SK-N-SH (cell line): Measurements from ENCODE around the gene DKK1. TPM values are rescaled to one million over a fixed set of nuclear protein-coding genes. Genes with fewer than 3 reads are reported as not detected.

Experiments used
- FOSL2 ChIP-seq: IDR thresholded peaks from 2 replicates; pipeline ENCODE4 v1.4.0; 2012; ENCODE audit warnings: low read depth, mild to moderate bottlenecking, moderate library complexity, borderline replicate concordance
- FOXM1 ChIP-seq: IDR thresholded peaks from 2 replicates; pipeline ENCODE4 v1.4.0; 2012; ENCODE audit warnings: low read depth, mild to moderate bottlenecking
- GATA2 ChIP-seq: sonication (generic); formaldehyde crosslinking; IDR thresholded peaks from 2 replicates; pipeline ENCODE4 v1.5.0; 2020; ENCODE audit warnings: mild to moderate bottlenecking, missing genetic modification reagents
- JUND ChIP-seq: IDR thresholded peaks from 2 replicates; pipeline ENCODE4 v1.4.0; 2012
- MEF2A ChIP-seq: IDR thresholded peaks from 2 replicates; pipeline ENCODE4 v1.4.0; 2012; ENCODE audit warnings: low read depth, borderline replicate concordance
- MXI1 ChIP-seq: IDR thresholded peaks from 2 replicates; pipeline ENCODE4 v1.6.1; 2012; ENCODE audit warnings: mild to moderate bottlenecking, low read depth, low read length, improper control_type of control experiment
- NFIC ChIP-seq: IDR thresholded peaks from 2 replicates; pipeline ENCODE4 v1.4.0; 2012; ENCODE audit warnings: borderline replicate concordance
- NRF1 ChIP-seq: IDR thresholded peaks from 2 replicates; pipeline ENCODE4 v1.6.1; 2012; ENCODE audit warnings: low read depth, mild to moderate bottlenecking, low read length
- POLR2AphosphoS5 ChIP-seq: IDR thresholded peaks from 2 replicates; pipeline ENCODE4 v1.6.1; 2012; ENCODE audit warnings: low read depth, low read length
- RCOR1 ChIP-seq: fragments of 150-350 bp; IDR thresholded peaks from 2 replicates; pipeline ENCODE4 v1.6.1; 2017; ENCODE audit warnings: antibody characterized with exemption, low read length
- RXRA ChIP-seq: IDR thresholded peaks from 2 replicates; pipeline ENCODE4 v1.4.0; 2012; ENCODE audit warnings: low read depth, mild to moderate bottlenecking, borderline replicate concordance
- SIN3A ChIP-seq: IDR thresholded peaks from 2 replicates; pipeline ENCODE4 v1.6.1; 2012; ENCODE audit warnings: low read depth, mild to moderate bottlenecking, low read length, moderate library complexity, borderline replicate concordance
- TAF1 ChIP-seq: IDR thresholded peaks from 2 replicates; pipeline ENCODE4 v1.6.1; 2012; ENCODE audit warnings: low read depth, mild to moderate bottlenecking, low read length, moderate library complexity, borderline replicate concordance
- polyA plus RNA-seq, 3 experiments: library from polyadenylated mRNA; depleted of rRNA; stranded (reverse); fragments of >200 nt; gene quantifications; 2 replicates each; pipeline ENCODE4 v1.2.3, GENCODE V29; 2012
- TF ChIP-seq, protein P1 (sequence below): fragments of 200-600 bp; sonication (generic); IDR thresholded peaks from 2 replicates; pipeline ENCODE4 v1.6.1; 2017; ENCODE audit warnings: antibody characterized with exemption, mild to moderate bottlenecking, moderate library complexity
- TF ChIP-seq, protein P2 (sequence below): IDR thresholded peaks from 2 replicates; pipeline ENCODE4 v1.6.1; 2012; ENCODE audit warnings: mild to moderate bottlenecking, low read depth, low read length, moderate library complexity
- TF ChIP-seq, protein P3 (sequence below): IDR thresholded peaks from 2 replicates; pipeline ENCODE4 v1.4.0; 2012; ENCODE audit warnings: low read depth, borderline replicate concordance

Gene DKK1
- polyA plus RNA-seq, 1 of the 3 experiments (the other 2 are of a cell fraction) = 225 TPM

DNA sequence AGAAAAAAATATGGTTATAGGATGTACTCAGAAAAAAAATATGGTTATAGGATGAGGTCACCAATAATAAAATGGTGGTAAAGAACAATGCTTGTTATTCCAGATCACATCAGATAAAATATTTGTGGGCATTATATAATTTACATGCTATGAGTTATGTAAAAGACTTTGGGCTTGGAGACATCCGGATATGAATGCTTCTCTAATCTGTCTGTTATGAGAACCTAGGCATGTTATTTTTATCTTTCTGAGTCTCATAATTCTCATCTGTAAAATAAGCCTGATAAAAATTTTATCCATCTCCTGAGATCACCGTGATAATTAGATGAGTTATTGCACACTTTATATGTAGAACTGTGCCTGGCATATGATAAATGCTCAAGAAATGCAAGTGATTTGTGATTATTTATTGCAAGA lies 37.8 kb downstream of the DKK1 start (continued):
- TF ChIP-seq RCOR1 (no peak), FOXM1 (peak; percentile 94), JUND (peak; percentile 91), MXI1 (no peak), TAF1 (no peak), MEF2A (peak; percentile 89), RXRA (0 out of 2 replicates have a peak, but pooled peaks have one; percentile 65), NFIC (peak; percentile 64; the same call in 1 of the 2 replicates), NRF1 (no peak), POLR2AphosphoS5 (peak; percentile 71; the same call in 1 of the 2 replicates), FOSL2 (peak; percentile 73; the same call in 1 of the 2 replicates), GATA2 (no peak), SIN3A (no peak)
- TF ChIP-seq, protein P1, sequence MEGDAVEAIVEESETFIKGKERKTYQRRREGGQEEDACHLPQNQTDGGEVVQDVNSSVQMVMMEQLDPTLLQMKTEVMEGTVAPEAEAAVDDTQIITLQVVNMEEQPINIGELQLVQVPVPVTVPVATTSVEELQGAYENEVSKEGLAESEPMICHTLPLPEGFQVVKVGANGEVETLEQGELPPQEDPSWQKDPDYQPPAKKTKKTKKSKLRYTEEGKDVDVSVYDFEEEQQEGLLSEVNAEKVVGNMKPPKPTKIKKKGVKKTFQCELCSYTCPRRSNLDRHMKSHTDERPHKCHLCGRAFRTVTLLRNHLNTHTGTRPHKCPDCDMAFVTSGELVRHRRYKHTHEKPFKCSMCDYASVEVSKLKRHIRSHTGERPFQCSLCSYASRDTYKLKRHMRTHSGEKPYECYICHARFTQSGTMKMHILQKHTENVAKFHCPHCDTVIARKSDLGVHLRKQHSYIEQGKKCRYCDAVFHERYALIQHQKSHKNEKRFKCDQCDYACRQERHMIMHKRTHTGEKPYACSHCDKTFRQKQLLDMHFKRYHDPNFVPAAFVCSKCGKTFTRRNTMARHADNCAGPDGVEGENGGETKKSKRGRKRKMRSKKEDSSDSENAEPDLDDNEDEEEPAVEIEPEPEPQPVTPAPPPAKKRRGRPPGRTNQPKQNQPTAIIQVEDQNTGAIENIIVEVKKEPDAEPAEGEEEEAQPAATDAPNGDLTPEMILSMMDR = no peak
- TF ChIP-seq, protein P2, sequence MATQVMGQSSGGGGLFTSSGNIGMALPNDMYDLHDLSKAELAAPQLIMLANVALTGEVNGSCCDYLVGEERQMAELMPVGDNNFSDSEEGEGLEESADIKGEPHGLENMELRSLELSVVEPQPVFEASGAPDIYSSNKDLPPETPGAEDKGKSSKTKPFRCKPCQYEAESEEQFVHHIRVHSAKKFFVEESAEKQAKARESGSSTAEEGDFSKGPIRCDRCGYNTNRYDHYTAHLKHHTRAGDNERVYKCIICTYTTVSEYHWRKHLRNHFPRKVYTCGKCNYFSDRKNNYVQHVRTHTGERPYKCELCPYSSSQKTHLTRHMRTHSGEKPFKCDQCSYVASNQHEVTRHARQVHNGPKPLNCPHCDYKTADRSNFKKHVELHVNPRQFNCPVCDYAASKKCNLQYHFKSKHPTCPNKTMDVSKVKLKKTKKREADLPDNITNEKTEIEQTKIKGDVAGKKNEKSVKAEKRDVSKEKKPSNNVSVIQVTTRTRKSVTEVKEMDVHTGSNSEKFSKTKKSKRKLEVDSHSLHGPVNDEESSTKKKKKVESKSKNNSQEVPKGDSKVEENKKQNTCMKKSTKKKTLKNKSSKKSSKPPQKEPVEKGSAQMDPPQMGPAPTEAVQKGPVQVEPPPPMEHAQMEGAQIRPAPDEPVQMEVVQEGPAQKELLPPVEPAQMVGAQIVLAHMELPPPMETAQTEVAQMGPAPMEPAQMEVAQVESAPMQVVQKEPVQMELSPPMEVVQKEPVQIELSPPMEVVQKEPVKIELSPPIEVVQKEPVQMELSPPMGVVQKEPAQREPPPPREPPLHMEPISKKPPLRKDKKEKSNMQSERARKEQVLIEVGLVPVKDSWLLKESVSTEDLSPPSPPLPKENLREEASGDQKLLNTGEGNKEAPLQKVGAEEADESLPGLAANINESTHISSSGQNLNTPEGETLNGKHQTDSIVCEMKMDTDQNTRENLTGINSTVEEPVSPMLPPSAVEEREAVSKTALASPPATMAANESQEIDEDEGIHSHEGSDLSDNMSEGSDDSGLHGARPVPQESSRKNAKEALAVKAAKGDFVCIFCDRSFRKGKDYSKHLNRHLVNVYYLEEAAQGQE = no peak
- TF ChIP-seq, protein P3, sequence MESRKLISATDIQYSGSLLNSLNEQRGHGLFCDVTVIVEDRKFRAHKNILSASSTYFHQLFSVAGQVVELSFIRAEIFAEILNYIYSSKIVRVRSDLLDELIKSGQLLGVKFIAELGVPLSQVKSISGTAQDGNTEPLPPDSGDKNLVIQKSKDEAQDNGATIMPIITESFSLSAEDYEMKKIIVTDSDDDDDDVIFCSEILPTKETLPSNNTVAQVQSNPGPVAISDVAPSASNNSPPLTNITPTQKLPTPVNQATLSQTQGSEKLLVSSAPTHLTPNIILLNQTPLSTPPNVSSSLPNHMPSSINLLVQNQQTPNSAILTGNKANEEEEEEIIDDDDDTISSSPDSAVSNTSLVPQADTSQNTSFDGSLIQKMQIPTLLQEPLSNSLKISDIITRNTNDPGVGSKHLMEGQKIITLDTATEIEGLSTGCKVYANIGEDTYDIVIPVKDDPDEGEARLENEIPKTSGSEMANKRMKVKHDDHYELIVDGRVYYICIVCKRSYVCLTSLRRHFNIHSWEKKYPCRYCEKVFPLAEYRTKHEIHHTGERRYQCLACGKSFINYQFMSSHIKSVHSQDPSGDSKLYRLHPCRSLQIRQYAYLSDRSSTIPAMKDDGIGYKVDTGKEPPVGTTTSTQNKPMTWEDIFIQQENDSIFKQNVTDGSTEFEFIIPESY = peak; percentile 84
